Trophoblast cell (in vitro differentiated cells and primary cell): ENCODE data around the gene C17orf113.
"Not testable (repeated sequence)": the region's sequence is repeated elsewhere in the genome, so short reads cannot be mapped to it uniquely, and the experiment has no call there.

Source experiments
- DNase-seq, 2 donors: peaks; one replicate each; pipeline ENCODE4 v3.0.0-alpha.2; 2016
- H2AFZ ChIP-seq: 2 replicates; pipeline ENCODE4 v1.6.1; 2013; ENCODE audit warnings: low read length, moderate library complexity, mild to moderate bottlenecking; ENCODE audit not compliant: insufficient read depth, poor library complexity
- H2AK5ac ChIP-seq: 2 replicates; pipeline ENCODE4 v1.6.1; 2013; ENCODE audit warnings: mild to moderate bottlenecking, low read length
- H2BK120ac ChIP-seq: 2 replicates; pipeline ENCODE4 v1.6.1; 2013; ENCODE audit warnings: low read length, mild to moderate bottlenecking, moderate library complexity; ENCODE audit not compliant: insufficient read depth, poor library complexity
- H2BK12ac ChIP-seq: 2 replicates; pipeline ENCODE4 v1.6.1; 2013; ENCODE audit warnings: mild to moderate bottlenecking, low read length, moderate library complexity
- H2BK5ac ChIP-seq: 2 replicates; pipeline ENCODE4 v1.6.1; 2013; ENCODE audit warnings: low read length, low read depth, moderate library complexity, mild to moderate bottlenecking; ENCODE audit not compliant: poor library complexity
- H3K14ac ChIP-seq: 2 replicates; pipeline ENCODE4 v1.6.1; 2013; ENCODE audit warnings: mild to moderate bottlenecking, low read length
- H3K18ac ChIP-seq: 2 replicates; pipeline ENCODE4 v1.6.1; 2013; ENCODE audit warnings: mild to moderate bottlenecking, low read length
- H3K23ac ChIP-seq: 2 replicates; pipeline ENCODE4 v1.6.1; 2013; ENCODE audit warnings: low read length
- H3K27ac ChIP-seq: 2 replicates; pipeline ENCODE4 v1.5.1; 2013; ENCODE audit warnings: low read depth, mild to moderate bottlenecking, inconsistent platforms, low read length, moderate library complexity
- H3K27me3 ChIP-seq: 2 replicates; pipeline ENCODE4 v1.6.1; 2013; ENCODE audit warnings: inconsistent platforms, mild to moderate bottlenecking, low read length, moderate library complexity; ENCODE audit not compliant: insufficient read depth
- H3K36me3 ChIP-seq, 2 experiments: 1 replicate in 1 of 2; 2 replicates in 1 of 2; pipeline ENCODE4 v1.6.1; 2013; ENCODE audit warnings: low read length in 2 of 2, mild to moderate bottlenecking in 2 of 2, moderate library complexity in 1 of 2; ENCODE audit not compliant: insufficient read depth in 2 of 2, control insufficient read depth in 1 of 2
- H3K4ac ChIP-seq: 2 replicates; pipeline ENCODE4 v1.6.1; 2013; ENCODE audit warnings: low read depth, mild to moderate bottlenecking, low read length, moderate library complexity
- H3K4me1 ChIP-seq, 2 experiments: 1 replicate in 1 of 2; 2 replicates in 1 of 2; pipeline ENCODE4 v1.6.1; 2013; ENCODE audit warnings: low read length in 2 of 2, mild to moderate bottlenecking in 2 of 2, moderate library complexity in 1 of 2; ENCODE audit not compliant: insufficient read depth in 2 of 2, control insufficient read depth in 1 of 2
- H3K4me2 ChIP-seq: 2 replicates; pipeline ENCODE4 v1.6.1; 2013; ENCODE audit warnings: inconsistent platforms, mild to moderate bottlenecking, low read length, moderate library complexity
- H3K4me3 ChIP-seq: 2 replicates; pipeline ENCODE4 v1.5.1; 2013; ENCODE audit warnings: mild to moderate bottlenecking, low read depth, low read length, inconsistent platforms
- H3K79me1 ChIP-seq: one replicate; pipeline ENCODE4 v1.6.1; 2013; ENCODE audit warnings: low read length
- H3K79me2 ChIP-seq: 2 replicates; pipeline ENCODE4 v1.6.1; 2013; ENCODE audit warnings: low read length, mild to moderate bottlenecking; ENCODE audit not compliant: control insufficient read depth, insufficient read depth, poor library complexity
- H3K9ac ChIP-seq: 2 replicates; pipeline ENCODE4 v1.6.1; 2013; ENCODE audit warnings: mild to moderate bottlenecking, low read length
- H3K9me3 ChIP-seq: 2 replicates; pipeline ENCODE4 v1.6.1; 2013; ENCODE audit warnings: low read depth, mild to moderate bottlenecking, control low read depth, inconsistent platforms, low read length; ENCODE audit not compliant: insufficient read depth
- H4K12ac ChIP-seq: 2 replicates; pipeline ENCODE4 v1.6.1; 2013; ENCODE audit warnings: low read depth, mild to moderate bottlenecking, low read length, moderate library complexity
- H4K8ac ChIP-seq: 2 replicates; pipeline ENCODE4 v1.6.1; 2013; ENCODE audit warnings: low read depth, mild to moderate bottlenecking, low read length, moderate library complexity
- H4K91ac ChIP-seq: one replicate; pipeline ENCODE4 v1.6.1; 2013; ENCODE audit warnings: low read depth, mild to moderate bottlenecking, low read length, moderate library complexity
- WGBS: extraction: QIAGEN DNeasy Blood & Tissue Kit; methylation state at CpG from one replicate; pipeline ENCODE4 v1.1.7; 2013; ENCODE audit warnings: missing lambda C conversion rate; ENCODE audit not compliant: insufficient read length, insufficient coverage; ENCODE audit errors: extremely low coverage; 5-methylcytosine and 5-hydroxymethylcytosine counted together

Gene C17orf113

GRCh38 chr17:42025936-42026335, 24.5 kb downstream of the C17orf113 start:
- no peak overlapping the region for H3K4me3 ChIP-seq
- H3K18ac ChIP-seq, result no peak overlapping the region
- H4K8ac ChIP-seq, result no peak overlapping the region
- DNase-seq, result no peak
- H2AFZ ChIP-seq, result no peak overlapping the region
- H3K79me2 ChIP-seq, result no peaks in the 10 kb centered on the region
- peaks cover 2% of the 10 kb centered on the region for H3K79me1 ChIP-seq
- H3K27me3 ChIP-seq, result no peaks in the 10 kb centered on the region
- no peak overlapping the region for H4K12ac ChIP-seq
- no peak overlapping the region for H2BK120ac ChIP-seq
- no peak overlapping the region for H4K91ac ChIP-seq
- no peak overlapping the region for H2AK5ac ChIP-seq
- H3K9ac ChIP-seq, result no peak overlapping the region
- no peak overlapping the region for H2BK5ac ChIP-seq
- H3K14ac ChIP-seq, result no peak overlapping the region
- H3K27ac ChIP-seq, result no peak overlapping the region
- H3K4ac ChIP-seq, result no peak overlapping the region
- no peak overlapping the region for H2BK12ac ChIP-seq
- H3K4me1 ChIP-seq, result peaks cover 6 to 7% of the 10 kb centered on the region in 2 experiments
- no peak overlapping the region for H3K4me2 ChIP-seq
- no CpG with 5 or more reads among the region's 3 CpGs for WGBS
- peaks cover 19 to 30% of the 10 kb centered on the region in 2 experiments for H3K36me3 ChIP-seq
- H3K23ac ChIP-seq, result no peak overlapping the region
- peaks cover 5% of the 10 kb centered on the region for H3K9me3 ChIP-seq

DNA sequence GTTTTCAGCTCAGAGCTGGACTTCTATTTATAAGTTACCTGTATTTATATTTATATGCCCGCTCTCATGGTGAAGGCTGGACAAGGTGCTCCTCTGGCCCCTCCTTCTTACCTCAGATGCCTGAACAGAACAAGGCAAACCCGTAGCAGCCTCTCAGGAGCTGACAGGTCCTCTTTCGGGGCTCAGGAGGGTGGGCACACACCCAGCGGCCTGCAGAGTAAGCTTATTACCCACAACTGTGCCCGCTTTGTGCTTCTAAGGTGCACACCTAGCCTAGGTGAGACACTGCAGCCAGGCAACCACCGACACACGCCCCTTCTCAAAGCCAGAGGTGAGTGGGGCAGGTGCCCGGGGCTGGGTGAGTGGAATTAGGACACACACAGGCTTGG, 25.2 kb downstream of the C17orf113 start:
- Histone ChIP-seq H3K23ac (no peak overlapping the region), H3K14ac (no peak overlapping the region), H3K4me3 (no peak overlapping the region), H2AK5ac (no peak overlapping the region), H3K79me1 (peaks cover 2% of the 10 kb centered on the region), H3K4ac (no peak overlapping the region), H3K9me3 (peaks cover 5% of the 10 kb centered on the region), H3K4me1 (peaks cover 6 to 9% of the 10 kb centered on the region in 2 experiments), H3K18ac (peak overlapping the region; percentile 5), H4K91ac (peak overlapping the region; percentile 9), H2BK5ac (no peak overlapping the region), H4K8ac (no peak overlapping the region), H2BK12ac (no peak overlapping the region), H2AFZ (no peak overlapping the region), H4K12ac (no peak overlapping the region), H3K27me3 (no peaks in the 10 kb centered on the region), H3K79me2 (peaks cover under 1% of the 10 kb centered on the region), H3K36me3 (peaks cover 19 to 30% of the 10 kb centered on the region in 2 experiments), H3K9ac (peak overlapping the region; percentile 31), H3K4me2 (no peak overlapping the region), H2BK120ac (no peak overlapping the region), H3K27ac (peak overlapping the region; percentile 16)
- DNase-seq, result no peak
- WGBS, result no CpG with 5 or more reads among the region's 8 CpGs

- Histone ChIP-seq H3K23ac (no peak overlapping the region), H3K79me2 (peaks cover 3% of the 10 kb centered on the region), H4K12ac (no peak overlapping the region), H2AK5ac (peak overlapping the region; percentile 45), H4K8ac (peak overlapping the region; percentile 59), H3K9me3 (peaks cover 5% of the 10 kb centered on the region), H3K4me3 (no peak overlapping the region), H3K27ac (peak overlapping the region; percentile 70), H2AFZ (no peak overlapping the region), H2BK5ac (peak overlapping the region; percentile 14), H3K4me1 (peaks cover 6 to 11% of the 10 kb centered on the region in 2 experiments), H3K36me3 (peaks cover 19 to 30% of the 10 kb centered on the region in 2 experiments), H3K4ac (no peak overlapping the region), H3K9ac (no peak overlapping the region), H3K18ac (no peak overlapping the region), H2BK120ac (no peak overlapping the region), H3K4me2 (no peak overlapping the region), H3K79me1 (peaks cover 5% of the 10 kb centered on the region), H4K91ac (peak overlapping the region; percentile 20), H2BK12ac (no peak overlapping the region), H3K27me3 (no peaks in the 10 kb centered on the region), H3K14ac (no peak overlapping the region)
- peak in 1 of 2 donors; percentile 54 for DNase-seq
- WGBS, result no CpG with 5 or more reads among the region's 15 CpGs
Observed at GRCh38 chr17:42023524-42024349, 26.7 kb downstream of the C17orf113 start.

- Histone ChIP-seq H3K79me2 (peaks cover 17% of the 10 kb centered on the region), H3K4me2 (peak overlapping the region; percentile 77), H3K79me1 (peaks cover 20% of the 10 kb centered on the region), H3K36me3 (peaks cover 19 to 30% of the 10 kb centered on the region in 2 experiments), H3K4me1 (peaks cover 8 to 20% of the 10 kb centered on the region in 2 experiments)
- not testable (repeated sequence) for H2AFZ ChIP-seq, H2BK120ac ChIP-seq, H2BK12ac ChIP-seq, H3K18ac ChIP-seq, H3K4ac ChIP-seq, DNase-seq, H4K8ac ChIP-seq, H3K23ac ChIP-seq, H2AK5ac ChIP-seq, H3K27ac ChIP-seq, H4K91ac ChIP-seq, H3K9me3 ChIP-seq, H2BK5ac ChIP-seq, H3K9ac ChIP-seq, H3K4me3 ChIP-seq, H3K27me3 ChIP-seq, H4K12ac ChIP-seq, H3K14ac ChIP-seq
- no CpG with 5 or more reads among the region's 8 CpGs for WGBS
Observed at GRCh38 chr17:42020845-42021244, 29.6 kb downstream of the C17orf113 start.
